Stimulated activated naive CD4-positive, alpha-beta T cell treated with Interleukin-2 at 50 U/mL for 16 hours (primary cell): ENCODE results near the gene SNX20.

ENCODE experiments used
- DNase-seq: peaks from one replicate; lab custom pipeline; 2025; lab: John Stamatoyannopoulos, UW

The SNX20 gene

DNA sequence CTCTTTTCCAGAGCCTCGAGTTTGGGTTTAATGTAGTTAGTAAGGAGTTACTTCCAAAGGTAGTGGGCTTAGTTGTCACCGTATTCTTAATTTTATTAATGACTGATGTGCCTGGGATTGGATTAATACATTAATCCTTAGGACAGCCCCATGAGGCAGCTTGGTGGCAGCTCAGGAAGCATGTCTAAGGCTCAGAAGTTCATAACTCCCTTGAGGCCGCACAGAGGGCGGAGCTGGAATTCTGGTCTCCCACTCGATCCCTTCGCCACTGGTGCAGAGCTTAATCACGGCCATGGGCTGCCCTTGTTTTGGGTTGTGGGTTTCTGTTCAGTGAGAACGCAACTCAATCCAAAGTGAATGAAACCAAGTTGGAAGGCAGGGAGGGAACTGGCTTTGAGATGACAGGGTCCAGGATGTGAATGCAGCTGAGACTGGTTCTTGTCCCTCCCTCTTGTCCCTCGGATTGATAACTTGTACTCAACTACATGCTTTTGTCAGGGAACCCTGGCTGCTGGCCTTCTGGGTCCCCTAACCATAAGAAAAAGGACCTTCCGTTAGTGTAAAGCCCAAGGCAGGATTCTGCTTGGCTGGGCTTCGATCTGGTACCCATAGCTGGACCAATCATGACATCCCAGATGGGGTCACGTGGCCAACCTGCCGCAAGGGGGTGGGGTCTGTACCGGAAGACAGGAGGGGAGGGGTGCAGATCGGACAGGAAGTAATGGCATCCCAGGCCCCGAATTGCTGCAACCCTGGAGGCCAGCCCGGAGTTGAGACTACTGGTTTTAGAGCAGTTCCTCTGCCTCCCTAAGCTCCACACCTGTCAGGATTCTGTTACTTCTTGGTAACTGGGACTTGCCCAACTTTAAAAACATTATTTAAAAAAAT is 45.4 kb downstream of the SNX20 start:
- DNase-seq, result no peak

DNA sequence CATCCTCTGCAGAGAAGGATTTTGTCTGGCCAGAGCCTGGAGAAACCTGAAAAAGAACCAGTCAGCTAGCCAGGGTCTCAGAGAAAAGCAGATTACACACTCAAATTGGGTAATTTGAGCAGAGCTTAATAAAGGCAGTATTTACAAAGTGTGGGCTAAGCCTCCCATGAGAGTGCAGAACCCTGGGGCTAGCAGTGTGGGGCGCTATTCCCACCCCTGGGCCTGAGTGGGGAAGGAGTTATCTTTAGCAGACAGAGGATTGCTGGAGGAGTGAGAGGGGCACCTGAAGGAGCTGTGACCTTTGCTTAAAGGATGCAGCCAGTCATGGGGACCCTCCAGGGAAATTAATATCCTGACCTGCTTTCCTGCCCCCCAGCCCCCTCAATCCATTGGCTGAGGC is 46.2 kb downstream of the SNX20 start:
- no peak for DNase-seq

DNA sequence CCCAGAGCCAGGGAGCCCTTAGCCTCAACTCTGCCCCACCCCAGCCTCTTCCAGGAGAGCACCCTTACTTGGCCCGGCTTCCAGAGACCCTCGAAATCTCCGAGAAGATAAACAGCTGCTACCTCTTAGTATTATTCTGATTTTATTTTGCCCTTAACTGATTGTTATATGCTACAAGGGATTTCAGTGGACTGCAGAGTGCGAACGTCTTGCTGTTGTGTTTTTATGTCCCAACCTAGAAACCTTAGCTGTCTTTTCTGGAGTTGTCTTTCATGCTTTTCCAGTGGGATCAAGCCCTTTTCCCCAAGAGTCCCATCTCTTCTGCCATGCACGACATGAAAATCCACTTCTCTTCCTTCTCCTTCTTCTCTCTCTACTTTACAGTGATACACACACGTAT is 47.0 kb downstream of the SNX20 start:
- no peak for DNase-seq

DNA sequence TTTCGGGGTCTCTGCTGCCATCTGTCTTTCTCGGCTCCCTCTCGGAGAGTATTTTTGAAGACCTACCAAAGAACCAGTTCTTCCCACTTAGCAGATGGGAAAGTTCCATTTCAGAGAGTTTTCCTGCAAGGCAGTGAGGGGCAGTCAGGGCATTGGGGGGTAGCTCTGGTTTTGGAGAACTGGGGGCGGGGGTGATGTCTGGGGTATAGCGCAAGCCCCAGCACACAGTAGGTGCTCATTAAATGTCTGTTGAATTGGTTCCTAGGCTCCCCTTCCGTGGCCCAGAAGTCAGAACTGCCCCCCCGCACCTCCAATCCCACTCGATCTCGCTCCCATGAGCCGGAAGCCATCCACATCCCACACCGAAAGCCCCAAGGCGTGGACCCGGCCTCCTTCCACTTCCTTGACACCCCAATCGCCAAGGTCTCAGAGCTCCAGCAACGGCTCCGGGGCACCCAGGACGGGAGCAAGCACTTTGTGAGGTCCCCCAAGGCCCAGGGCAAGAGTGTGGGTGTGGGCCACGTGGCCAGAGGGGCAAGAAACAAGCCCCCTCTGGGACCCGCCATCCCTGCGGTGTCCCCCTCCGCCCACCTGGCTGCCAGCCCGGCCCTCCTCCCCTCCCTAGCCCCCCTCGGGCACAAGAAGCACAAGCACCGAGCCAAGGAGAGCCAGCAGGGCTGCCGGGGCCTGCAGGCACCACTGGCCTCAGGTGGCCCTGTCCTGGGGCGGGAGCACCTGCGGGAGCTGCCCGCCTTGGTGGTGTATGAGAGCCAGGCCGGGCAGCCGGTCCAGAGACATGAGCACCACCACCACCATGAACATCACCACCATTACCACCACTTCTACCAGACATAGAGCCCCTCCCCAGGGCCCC is 47.9 kb downstream of the SNX20 start:
- DNase-seq, result no peak

DNA sequence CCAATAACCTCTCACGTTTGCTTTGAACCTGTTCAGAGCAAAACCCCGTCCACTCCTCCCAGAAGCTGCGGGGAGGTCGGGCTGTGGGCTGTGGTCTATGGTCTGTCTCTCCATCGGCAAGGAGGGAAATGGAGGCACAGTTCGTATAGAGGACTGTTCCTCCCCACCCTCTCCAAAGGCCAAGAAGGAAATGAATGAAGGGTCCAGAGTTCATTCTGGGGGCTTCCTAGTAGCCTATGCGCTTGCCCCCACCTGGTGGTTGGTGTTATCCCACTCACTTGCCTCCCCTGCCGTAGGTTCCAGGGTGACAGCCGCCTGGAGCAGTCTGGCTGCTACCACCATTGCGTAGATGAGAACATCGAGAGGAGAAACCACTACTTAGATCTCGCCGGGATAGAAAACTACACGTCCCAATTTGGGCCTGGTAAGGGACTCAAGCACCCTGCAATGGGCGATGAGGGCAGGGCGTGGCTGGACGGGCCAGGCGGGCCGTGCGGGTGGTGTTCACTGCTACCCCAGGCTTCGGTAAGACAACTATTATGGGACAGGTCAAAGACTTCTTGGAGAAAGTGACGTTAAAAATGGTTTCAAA is 49.0 kb downstream of the SNX20 start:
- no peak for DNase-seq

DNA sequence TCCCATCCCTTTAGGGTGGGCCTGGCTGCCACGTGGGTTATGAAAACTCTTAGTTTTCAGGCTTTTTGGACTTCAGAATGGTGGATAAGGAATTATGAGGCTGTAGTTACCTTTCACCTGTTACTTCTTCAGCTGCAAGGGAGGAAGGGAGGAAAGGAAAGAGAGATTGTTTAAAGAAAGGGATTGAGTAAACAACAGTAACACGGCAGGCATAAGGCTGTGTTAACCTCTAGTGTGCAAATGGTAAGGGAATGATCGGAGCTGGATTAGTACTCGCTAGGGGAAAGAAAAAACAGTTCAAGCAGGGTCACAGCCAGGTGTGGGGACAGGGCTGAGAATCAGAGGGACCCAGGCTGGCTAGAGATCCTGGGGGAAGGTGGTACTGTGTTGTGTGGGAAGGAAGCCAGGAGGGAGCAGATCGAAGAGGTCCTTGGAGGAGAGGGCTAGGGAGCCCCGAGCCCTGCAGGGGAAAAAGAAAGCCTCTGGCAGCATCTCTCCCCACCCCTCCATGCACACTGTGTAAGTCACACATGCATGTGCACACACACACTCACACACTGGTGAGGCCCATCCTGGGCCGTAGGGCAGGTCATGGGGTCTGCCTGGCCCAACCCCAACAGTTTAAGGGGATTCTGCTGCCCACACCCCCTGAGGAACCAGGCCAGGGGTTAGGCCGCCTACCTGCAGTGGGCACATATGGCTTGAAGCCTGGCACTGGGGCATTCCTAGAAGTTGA is 49.7 kb downstream of the SNX20 start:
- no peak for DNase-seq

DNA sequence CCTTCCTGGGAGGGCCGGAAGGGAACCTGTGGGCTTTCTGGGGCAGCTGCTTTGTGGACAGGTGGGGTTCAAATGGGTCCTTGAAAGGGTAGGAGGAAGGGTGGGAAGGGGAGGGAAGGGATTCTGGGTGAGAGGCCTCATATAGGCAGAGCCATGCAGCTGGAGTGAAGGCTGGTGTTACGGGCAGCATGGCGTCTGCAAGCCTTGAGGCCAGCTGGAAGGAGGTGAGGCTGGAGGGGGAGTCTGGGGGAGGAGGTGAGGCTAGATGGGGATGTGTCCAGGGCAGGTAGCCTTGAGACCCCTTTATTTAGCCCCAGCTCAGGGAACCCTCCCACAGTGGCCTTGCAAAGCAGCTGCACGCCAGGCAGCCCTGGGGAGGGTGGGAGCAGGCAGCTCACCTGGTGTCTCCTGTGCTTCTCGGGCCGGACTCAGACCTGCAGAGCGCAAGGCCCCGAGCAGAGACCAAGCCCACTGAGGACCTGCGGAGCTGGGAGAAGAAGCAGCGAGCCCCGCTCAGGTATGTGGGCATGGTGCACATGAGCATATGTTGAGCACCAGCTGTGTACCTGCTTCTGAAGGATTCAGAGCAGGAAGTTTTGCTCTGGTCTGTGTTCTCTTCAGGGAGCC is 50.6 kb downstream of the SNX20 start:
- DNase-seq, result no peak

DNA sequence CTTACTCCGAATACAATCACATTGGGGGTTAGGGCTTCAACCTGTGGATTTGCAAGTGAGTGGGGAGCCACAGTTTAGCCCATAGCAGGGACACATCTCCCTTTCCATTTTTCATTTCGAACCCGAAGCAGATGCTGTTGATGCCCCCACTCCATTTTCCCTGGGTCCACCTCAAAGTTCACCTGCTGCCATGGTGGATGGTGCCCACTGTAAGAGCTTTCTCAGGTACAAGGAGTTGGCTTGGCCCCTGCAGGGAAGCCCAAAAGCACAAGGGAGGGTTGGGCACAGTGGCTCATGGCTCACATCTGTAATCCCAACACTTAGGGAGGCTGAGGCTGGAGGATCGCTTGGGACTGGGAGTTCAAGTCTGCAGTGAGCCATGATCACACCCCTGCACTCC is 51.8 kb downstream of the SNX20 start:
- DNase-seq, result no peak

DNA sequence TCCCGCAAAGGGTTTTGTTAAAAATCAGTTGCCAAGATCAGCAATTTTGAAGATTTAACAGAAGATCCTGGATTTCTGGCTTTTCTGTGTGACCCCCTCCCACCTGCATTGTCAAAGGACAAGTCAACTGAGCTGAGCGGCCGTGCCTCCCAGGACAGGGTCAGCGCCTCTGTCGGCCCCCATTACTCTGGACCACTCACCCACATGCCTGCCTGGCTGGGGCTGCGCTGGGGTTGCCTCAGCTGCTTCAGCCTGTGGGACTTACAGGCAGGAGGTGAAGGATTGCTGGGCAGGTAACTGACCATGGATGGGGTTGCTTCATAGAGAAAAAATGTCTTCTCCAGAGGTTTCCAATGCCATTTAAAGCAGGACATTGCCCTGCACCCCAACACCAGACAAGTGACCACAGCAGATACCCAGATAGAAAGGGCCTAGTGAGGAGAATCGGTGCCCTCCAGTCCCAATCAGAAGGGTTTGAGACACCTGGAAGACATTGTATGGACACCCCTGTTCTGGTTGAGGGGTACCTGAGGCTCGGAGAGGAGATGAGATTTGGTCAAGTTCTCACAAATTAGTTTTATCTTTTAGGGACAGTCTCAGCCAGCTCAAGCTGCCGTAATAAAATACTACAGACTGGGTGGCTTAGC is 52.8 kb downstream of the SNX20 start:
- DNase-seq, result no peak

DNA sequence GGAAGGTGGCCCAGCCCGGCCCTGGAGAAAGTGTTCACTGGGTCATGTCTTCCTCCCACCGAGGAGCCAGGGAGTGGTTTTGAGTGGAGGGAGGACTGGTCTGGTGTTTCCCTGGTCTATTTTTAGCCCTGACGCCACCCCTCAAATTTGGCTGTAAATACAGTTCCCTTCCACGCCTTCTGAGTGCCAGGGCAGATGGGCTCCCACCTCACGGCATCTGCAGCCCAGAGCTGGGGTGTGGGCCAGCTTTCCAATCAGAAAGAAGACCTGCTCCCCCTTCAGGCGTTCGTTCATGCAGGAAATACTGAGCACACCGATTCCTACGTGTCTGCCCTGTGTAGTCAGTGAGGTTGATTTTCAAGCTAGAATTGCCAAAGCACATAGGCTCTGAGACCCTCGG is 53.7 kb downstream of the SNX20 start:
- peak; percentile 15 for DNase-seq

DNA sequence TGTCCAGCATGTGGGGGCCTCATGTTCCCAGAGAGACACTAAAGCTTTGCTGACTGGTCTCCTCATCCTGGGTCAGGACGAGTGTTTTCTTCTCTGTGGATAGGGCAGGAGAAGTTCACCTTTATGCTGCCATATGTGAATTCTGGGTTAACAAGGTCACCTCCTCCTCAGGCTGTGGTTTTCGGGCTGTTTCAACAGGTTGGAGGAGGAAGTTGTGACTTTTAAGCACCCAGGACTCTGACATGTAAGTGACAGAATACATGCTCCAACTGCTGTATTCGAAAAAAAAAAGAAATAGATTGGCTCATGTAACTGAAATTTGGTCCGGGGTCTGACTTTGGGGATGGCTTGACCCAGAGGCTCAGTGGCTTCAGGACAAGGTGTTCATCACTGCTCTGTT is 54.2 kb downstream of the SNX20 start:
- no peak for DNase-seq

DNA sequence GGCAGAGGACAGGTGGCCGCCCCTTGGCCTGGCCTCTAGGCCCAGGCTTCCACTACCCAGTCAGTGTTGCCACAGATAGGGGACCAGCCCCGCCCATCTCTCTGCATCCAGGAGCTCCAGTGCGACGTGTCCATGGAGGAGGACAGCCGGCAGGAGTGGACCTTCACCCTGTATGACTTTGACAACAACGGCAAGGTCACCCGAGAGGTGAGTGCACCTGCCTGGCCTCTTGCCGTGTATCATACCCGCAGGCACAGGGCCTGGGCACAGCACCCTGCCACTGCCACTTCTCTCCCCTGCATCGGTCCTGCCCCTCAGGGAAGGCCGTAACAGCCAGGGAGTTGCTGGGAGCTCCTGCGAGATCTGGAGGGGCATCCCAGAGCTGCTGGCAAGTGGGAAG is 55.7 kb downstream of the SNX20 start:
- no peak for DNase-seq

DNA sequence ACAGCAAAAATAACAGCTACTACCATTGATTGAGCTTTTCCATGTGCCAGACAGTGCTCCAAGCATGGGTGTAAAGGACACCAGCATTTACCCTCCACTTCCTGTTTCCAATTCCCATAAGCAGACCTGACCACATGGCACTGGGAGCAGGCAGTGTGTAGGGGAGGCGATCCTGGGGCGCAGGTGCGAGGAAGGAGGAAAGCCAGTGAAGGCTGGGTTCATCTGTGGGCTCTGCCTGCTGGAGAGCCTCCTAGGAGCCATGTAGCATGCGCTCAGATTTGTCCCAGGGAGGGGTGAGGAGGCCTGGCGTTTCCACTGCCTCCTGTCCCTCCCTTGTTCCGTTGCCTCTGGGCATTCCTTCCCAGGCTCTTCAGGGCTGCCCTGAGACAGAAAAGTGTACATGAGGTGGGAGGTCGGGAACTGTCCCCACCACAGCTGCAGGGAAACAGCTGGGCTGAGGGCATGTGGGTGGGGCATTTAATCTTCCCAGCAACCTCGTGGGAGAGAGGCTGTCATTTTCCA is 56.6 kb downstream of the SNX20 start:
- no peak for DNase-seq

DNA sequence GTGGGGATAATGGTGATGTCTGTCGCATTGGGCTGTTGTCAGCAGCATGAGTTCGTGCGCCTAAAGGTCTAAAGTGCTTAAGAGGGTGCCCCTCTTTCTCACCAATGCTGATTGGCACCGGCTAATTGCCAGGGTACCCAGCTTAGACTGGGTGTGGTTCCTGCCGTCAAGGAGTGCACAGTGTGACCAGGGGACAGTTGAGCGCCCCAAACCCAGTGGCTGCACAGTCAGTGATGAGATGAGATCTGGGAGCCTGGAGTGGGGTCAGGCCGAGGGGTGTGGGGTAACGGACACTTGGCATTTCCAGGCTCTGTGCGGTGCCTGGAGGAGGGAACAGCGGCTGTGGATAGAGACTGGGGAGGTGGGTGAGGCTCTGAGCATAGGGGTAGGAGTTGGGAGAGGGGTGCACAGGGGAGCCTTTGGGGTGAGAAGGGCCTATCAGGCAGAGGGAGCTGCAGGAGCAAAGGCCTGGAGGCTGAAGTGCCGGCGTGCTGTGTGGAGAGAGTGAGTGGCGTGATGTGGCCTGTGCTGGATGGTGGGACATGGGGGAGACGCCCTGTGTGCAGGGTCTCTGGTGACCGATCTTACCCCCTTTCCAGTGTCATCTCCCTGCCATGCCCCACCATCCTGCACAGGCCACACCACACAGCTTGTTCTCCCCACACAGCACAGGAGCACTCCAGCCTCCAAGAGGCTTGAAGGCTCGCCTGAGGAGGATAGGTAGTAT is 58.3 kb downstream of the SNX20 start:
- no peak for DNase-seq

DNA sequence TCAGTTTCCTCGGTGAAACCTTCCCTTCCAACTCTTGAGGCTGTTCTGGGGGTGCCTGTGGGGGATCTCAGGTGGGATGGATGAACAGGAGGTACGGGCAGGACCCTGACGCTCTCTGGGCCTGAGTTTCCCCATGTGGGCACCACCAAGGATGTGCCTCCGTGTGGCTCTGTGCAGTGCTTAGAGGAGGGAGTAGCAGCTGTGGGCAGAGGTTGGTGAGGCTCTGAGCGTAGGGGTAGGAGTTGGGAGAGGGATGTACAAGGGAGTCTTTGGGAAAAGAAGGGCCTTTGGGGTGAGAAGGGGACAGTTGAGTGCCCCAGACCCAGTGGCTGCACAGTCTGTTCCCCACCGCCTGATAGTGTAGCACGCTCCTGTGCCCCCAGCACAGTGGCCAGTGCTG is 59.1 kb downstream of the SNX20 start:
- DNase-seq, result no peak
